GM12891 (cell line): ENCODE results near the gene GGACT.

ENCODE experiments used
- PAX5 ChIP-seq: IDR thresholded peaks from 2 replicates; pipeline ENCODE4 v1.6.1; 2011; ENCODE audit warnings: low read length, moderate library complexity, mild to moderate bottlenecking; ENCODE audit not compliant: insufficient read depth, severe bottlenecking
- POLR2A ChIP-seq: IDR thresholded peaks from 2 replicates; pipeline ENCODE4 v1.6.1; 2011; ENCODE audit warnings: low read depth, low read length, control low read depth
- POLR2AphosphoS5 ChIP-seq: IDR thresholded peaks from 2 replicates; pipeline ENCODE4 v1.6.1; 2011; ENCODE audit warnings: low read depth, low read length, control low read depth
- POU2F2 ChIP-seq: IDR thresholded peaks from 2 replicates; pipeline ENCODE4 v1.6.1; 2011; ENCODE audit warnings: low read depth, mild to moderate bottlenecking, control low read depth, low read length, moderate library complexity
- SPI1 ChIP-seq: IDR thresholded peaks from 2 replicates; pipeline ENCODE4 v1.6.1; 2011; ENCODE audit warnings: low read depth, low read length, control low read depth
- TAF1 ChIP-seq: IDR thresholded peaks from 2 replicates; pipeline ENCODE4 v1.6.1; 2011; ENCODE audit warnings: low read depth, low read length, control low read depth

GRCh38 chr13:100532836-100533435, 55.7 kb downstream of the GGACT start:
- no peak for TF ChIP-seq POLR2A
- no peak for TF ChIP-seq PAX5
- no peak for TF ChIP-seq POLR2AphosphoS5
- no peak for TF ChIP-seq TAF1
- no peak for TF ChIP-seq SPI1
- no peak for TF ChIP-seq POU2F2
